Peyer's patch (tissue), 4 donors: ENCODE data around the gene PPFIBP1. TPM values are rescaled to one million over a fixed set of nuclear protein-coding genes. Genes with fewer than 3 reads are reported as not detected.
"Not testable (repeated sequence)": the region's sequence is repeated elsewhere in the genome, so short reads cannot be mapped to it uniquely, and the experiment has no call there.

ENCODE experiments used
- DNase-seq, 3 donors: peaks; one replicate each; pipeline ENCODE4 v3.0.0-alpha.2; 2017 to 2019
- H3K27ac ChIP-seq, 4 donors: fragments of 200-600 bp; sonication (generic); one replicate each; pipeline ENCODE4 v1.5.1; 2016 to 2019
- H3K27me3 ChIP-seq, 2 donors: fragments of 200-600 bp; sonication (generic); one replicate each; pipeline ENCODE4 v1.5.1; 2019
- H3K36me3 ChIP-seq, 3 donors: fragments of 200-600 bp; sonication (generic); one replicate each; pipeline ENCODE4 v1.5.1; 2016 to 2019
- H3K4me1 ChIP-seq, 4 donors: fragments of 200-600 bp; sonication (generic); one replicate each; pipeline ENCODE4 v1.5.1; 2016 to 2019
- H3K4me3 ChIP-seq, 4 donors: fragments of 200-600 bp; sonication (generic); 1 replicate in 3 of 4; 2 replicates in 1 of 4; pipeline ENCODE4 v1.5.1; 2016 to 2019; ENCODE audit warnings: mild to moderate bottlenecking in 1 of 4
- H3K9me3 ChIP-seq, 4 donors: fragments of 200-600 bp; sonication (generic); one replicate each; pipeline ENCODE4 v1.5.1; 2016 to 2019; ENCODE audit warnings: mild to moderate bottlenecking in 1 of 4
- POLR2A ChIP-seq, 2 donors: fragments of 450-650 bp; IDR thresholded peaks; one replicate each; pipeline ENCODE4 v1.5.1; 2017; ENCODE audit warnings: antibody characterized with exemption in 2 of 2, mild to moderate bottlenecking in 2 of 2, moderate library complexity in 2 of 2
- total RNA-seq, 4 donors: library from RNA; depleted of rRNA; stranded (reverse); fragments of >200 nt; gene quantifications; one replicate each; pipeline ENCODE4 v1.1.0, GENCODE V29; 2016
- TF ChIP-seq, protein P1 (sequence below), 6 experiments: fragments of 450-650 bp in 4 of 6; fragments of 200-600 bp in 2 of 6; sonication (generic) in 1 of 6; IDR thresholded peaks; one replicate each; pipeline ENCODE4 v1.5.1; 2017 to 2019; ENCODE audit warnings: antibody characterized with exemption in 6 of 6, mild to moderate bottlenecking in 3 of 6, moderate library complexity in 1 of 6

Gene PPFIBP1
- total RNA-seq, 4 donors from 2014 or later: 37.5 to 171 (median 48.1) TPM

DNA sequence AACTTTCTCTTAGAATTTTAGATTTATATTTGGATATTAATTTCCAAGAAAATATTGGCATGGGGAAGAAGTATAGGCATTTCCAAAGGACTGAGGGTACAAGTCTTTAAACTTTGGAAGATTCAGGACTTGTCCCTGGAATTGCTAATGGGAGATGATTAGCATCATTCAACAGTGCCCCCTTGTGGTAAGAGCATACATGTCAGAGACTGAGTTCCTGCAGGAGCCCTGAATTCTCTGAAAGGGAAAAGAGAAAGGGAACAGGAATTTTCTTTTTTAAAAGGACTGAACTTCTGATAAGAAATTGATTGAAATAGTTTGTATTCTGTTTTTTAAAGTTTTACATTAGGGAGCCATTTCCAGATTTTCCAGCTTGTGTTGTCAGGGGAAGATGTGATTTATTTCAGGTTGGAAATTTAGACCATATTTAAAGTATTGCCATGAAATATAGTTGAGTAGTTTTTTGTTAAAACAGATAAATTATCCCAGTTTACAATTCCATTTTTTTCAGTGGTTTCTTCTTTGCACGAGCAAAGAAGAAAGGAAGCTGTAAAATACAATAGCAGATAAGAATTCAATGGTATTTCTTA, 128.3 kb downstream of the PPFIBP1 start:
- TF ChIP-seq, protein P1, sequence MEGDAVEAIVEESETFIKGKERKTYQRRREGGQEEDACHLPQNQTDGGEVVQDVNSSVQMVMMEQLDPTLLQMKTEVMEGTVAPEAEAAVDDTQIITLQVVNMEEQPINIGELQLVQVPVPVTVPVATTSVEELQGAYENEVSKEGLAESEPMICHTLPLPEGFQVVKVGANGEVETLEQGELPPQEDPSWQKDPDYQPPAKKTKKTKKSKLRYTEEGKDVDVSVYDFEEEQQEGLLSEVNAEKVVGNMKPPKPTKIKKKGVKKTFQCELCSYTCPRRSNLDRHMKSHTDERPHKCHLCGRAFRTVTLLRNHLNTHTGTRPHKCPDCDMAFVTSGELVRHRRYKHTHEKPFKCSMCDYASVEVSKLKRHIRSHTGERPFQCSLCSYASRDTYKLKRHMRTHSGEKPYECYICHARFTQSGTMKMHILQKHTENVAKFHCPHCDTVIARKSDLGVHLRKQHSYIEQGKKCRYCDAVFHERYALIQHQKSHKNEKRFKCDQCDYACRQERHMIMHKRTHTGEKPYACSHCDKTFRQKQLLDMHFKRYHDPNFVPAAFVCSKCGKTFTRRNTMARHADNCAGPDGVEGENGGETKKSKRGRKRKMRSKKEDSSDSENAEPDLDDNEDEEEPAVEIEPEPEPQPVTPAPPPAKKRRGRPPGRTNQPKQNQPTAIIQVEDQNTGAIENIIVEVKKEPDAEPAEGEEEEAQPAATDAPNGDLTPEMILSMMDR (IDR thresholded peaks at IDR 0.05): peak; percentile 40 to 81 (median 78)
- TF ChIP-seq POLR2A (IDR thresholded peaks at IDR 0.05): no peak

DNA sequence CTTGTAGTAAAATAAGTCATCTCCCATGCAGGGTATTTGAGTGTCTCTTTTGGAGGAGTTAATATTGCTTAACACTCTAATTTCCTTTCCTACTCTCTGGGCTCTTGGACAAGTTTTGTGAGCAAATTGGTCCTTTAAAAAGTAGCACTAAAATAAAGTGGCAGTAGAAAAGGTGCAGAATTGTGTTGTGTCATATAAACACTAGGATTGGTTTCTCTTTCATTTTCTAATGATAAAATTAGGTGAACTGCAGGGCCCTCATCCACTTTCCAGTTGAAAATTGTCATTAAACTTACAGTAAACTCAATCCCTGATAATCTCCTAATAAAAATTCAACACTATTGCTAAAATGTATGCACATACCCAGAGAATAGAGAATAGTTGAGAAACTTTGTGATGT, 129.7 kb downstream of the PPFIBP1 start:
- H3K27ac ChIP-seq: no peak overlapping the region
- H3K4me1 ChIP-seq: no peaks in the 10 kb centered on the region
- H3K4me3 ChIP-seq: no peak overlapping the region
- TF ChIP-seq, protein P1 (IDR thresholded peaks at IDR 0.05): no peak
- TF ChIP-seq POLR2A (IDR thresholded peaks at IDR 0.05): no peak
- H3K36me3 ChIP-seq: no peaks in the 10 kb centered on the region
- no peak for DNase-seq
- H3K27me3 ChIP-seq: no peaks in the 10 kb centered on the region
- H3K9me3 ChIP-seq: no peaks in the 10 kb centered on the region

More for the DNA sequence above, 128.3 kb downstream of the PPFIBP1 start:
- H3K4me3 ChIP-seq: no peak overlapping the region
- H3K27me3 ChIP-seq: no peaks in the 10 kb centered on the region
- H3K4me1 ChIP-seq: no peaks in the 10 kb centered on the region
- no peaks in the 10 kb centered on the region for H3K36me3 ChIP-seq
- DNase-seq: peak in 2 of 3 donors; percentile 25 to 75
- no peaks in the 10 kb centered on the region for H3K9me3 ChIP-seq
- H3K27ac ChIP-seq: no peak overlapping the region

DNA sequence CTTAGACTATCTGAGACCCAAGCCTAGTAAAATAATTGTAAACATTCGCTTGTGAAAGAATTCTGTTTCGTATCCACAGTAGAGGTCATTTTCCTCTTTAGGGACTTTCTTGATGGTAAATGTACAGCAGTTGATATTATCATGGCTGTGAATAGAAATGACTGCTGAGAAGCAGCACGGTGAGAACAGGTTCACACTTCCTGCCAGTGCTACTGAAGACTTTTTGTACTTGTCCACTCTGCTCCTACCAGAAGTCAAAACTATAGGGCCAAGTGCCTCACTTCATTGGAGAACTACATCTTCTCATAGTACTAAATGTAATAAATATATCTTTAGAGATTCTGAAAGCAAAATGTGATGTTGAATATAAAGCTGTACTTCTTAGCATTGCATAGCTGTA, 131.5 kb downstream of the PPFIBP1 start:
- not testable (repeated sequence) for H3K27ac ChIP-seq, H3K36me3 ChIP-seq, DNase-seq, H3K4me3 ChIP-seq, H3K27me3 ChIP-seq, H3K4me1 ChIP-seq, H3K9me3 ChIP-seq

DNA sequence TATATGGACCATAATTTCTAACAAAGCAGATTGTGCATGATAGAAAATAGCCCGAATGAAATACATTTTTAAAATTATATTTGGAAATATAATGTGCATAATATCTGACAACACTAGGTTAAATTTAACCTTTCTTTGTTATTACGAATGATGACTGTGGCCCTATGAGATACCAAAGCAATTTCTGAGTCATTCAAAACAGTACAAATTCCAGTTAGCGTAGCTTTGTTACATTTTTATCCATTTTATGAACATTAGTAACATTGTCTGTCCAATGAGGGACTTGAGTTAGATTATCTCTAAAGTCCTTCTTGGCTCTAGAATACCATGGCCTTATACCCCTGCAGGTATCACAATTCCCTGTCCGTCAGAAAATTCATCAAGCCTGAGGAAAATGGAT, 133.3 kb downstream of the PPFIBP1 start:
- no peak for TF ChIP-seq POLR2A (IDR thresholded peaks at IDR 0.05)
- TF ChIP-seq, protein P1 (IDR thresholded peaks at IDR 0.05): no peak
- H3K4me3 ChIP-seq: no peak overlapping the region
- H3K9me3 ChIP-seq: no peaks in the 10 kb centered on the region
- no peak overlapping the region for H3K27ac ChIP-seq
- H3K36me3 ChIP-seq: peaks cover 0 to 15% (median 0%) of the 10 kb centered on the region in 3 donors
- no peak for DNase-seq
- no peaks in the 10 kb centered on the region for H3K27me3 ChIP-seq
- no peaks in the 10 kb centered on the region for H3K4me1 ChIP-seq

DNA sequence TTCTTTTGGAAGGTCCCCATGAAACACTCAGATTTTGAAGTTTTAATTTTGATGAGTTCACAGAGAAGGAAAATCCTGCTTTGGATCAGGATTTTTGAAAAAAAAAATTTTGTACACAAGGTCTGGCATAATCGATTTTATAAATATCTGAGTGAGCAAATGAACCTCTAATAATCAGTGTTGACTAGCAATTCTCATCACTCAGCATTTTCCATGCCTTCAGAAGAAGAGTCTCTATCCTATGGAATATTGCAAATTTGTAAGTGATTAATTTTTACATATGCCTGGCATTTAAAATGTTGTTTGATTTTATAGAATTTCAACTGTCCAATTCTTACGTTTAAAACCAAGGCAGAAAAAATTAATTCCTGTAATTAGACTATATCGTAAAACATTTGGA, 141.7 kb downstream of the PPFIBP1 start:
- no peak for TF ChIP-seq POLR2A (IDR thresholded peaks at IDR 0.05)
- TF ChIP-seq, protein P1 (IDR thresholded peaks at IDR 0.05): no peak
- peaks cover 0 to 35% (median 0%) of the 10 kb centered on the region in 3 donors for H3K36me3 ChIP-seq

DNA sequence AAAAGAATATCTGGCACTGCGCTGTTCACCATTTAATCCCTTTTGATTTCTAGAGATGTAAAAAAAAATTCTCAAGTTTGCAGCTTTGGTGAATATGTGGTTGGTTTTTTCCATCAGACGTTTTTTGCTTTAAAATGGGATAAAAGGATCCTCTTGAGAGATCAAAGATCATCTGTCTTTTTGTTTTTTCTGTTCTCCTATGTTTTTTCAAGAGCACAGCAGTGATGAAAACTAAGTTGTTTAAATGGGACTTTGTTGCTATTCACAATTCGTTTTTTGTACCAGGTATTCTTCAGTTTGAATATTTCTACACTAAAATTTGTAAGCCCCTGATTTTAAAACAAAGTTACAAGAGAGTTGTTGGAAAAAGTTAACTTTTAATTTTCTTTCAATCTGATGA, 142.5 kb downstream of the PPFIBP1 start:
- no peak overlapping the region for H3K4me3 ChIP-seq
- no peaks in the 10 kb centered on the region for H3K9me3 ChIP-seq
- no peaks in the 10 kb centered on the region for H3K27me3 ChIP-seq
- TF ChIP-seq, protein P1 (IDR thresholded peaks at IDR 0.05): no peak
- H3K4me1 ChIP-seq: no peaks in the 10 kb centered on the region
- peaks cover 0 to 27% (median 0%) of the 10 kb centered on the region in 3 donors for H3K36me3 ChIP-seq
- H3K27ac ChIP-seq: no peak overlapping the region
- DNase-seq: no peak

More for the DNA sequence above, 141.7 kb downstream of the PPFIBP1 start:
- no peak for DNase-seq
- no peak overlapping the region for H3K4me3 ChIP-seq
- no peaks in the 10 kb centered on the region for H3K9me3 ChIP-seq
- no peaks in the 10 kb centered on the region for H3K27me3 ChIP-seq
- H3K4me1 ChIP-seq: no peaks in the 10 kb centered on the region
- no peak overlapping the region for H3K27ac ChIP-seq
